IMR-90 (cell line): ENCODE data around the gene FAM171A1. TPM values are rescaled to one million over a fixed set of nuclear protein-coding genes. Genes with fewer than 3 reads are reported as not detected.

Source experiments
- ATAC-seq: fragments of 200-7000 bp; cut with Tn5 transposase; 2 replicates; pipeline ENCODE4 v1.9.1; 2020; ENCODE audit warnings: low read depth, mild to moderate bottlenecking, moderate library complexity
- BruUV-seq: library from RNA; stranded (reverse); fragments of 400-500 nt; replicated peaks from 2 replicates; lab custom pipeline; 2021; lab: Mats Ljungman, UMichigan
- CTCF ChIA-PET: fragments of 300-600 bp; formaldehyde crosslinking; extraction: SDS; loops from one replicate; lab custom pipeline; 2021; ENCODE audit warnings: antibody characterized with exemption; lab: Yijun Ruan, JAX
- POLR2A ChIA-PET: fragments of 300-600 bp; sonication (Branson Sonifier 250); formaldehyde crosslinking; loops from one replicate; lab custom pipeline; 2022; ENCODE audit warnings: antibody characterized with exemption; ENCODE audit not compliant: unreplicated experiment; lab: Charles Lee
- DNase-seq: peaks from one replicate; pipeline ENCODE4 v3.0.0; 2013
- H2AFZ ChIP-seq: replicated peaks from 2 replicates; pipeline ENCODE3; 2013; ENCODE audit warnings: low read length, mild to moderate bottlenecking; ENCODE audit not compliant: poor library complexity
- H2AK5ac ChIP-seq: 2 replicates; pipeline ENCODE4 v1.6.1; 2013; ENCODE audit warnings: low read depth, low read length, inconsistent platforms
- H2AK9ac ChIP-seq: replicated peaks from 2 replicates; pipeline ENCODE3; 2013; ENCODE audit warnings: mild to moderate bottlenecking, low read depth, low read length, moderate library complexity; ENCODE audit not compliant: poor library complexity
- H2BK120ac ChIP-seq: 2 replicates; pipeline ENCODE4 v1.6.1; 2013; ENCODE audit warnings: low read depth, low read length, inconsistent platforms
- H2BK15ac ChIP-seq: 3 replicates; pipeline ENCODE4 v1.6.1; 2013; ENCODE audit warnings: low read depth, low read length, inconsistent platforms
- H2BK20ac ChIP-seq: 2 replicates; pipeline ENCODE4 v1.6.1; 2013; ENCODE audit warnings: low read depth, mild to moderate bottlenecking, inconsistent platforms, low read length, moderate library complexity
- H2BK5ac ChIP-seq: 2 replicates; pipeline ENCODE4 v1.6.1; 2013; ENCODE audit warnings: mild to moderate bottlenecking, low read depth, low read length, inconsistent platforms; ENCODE audit not compliant: poor library complexity, severe bottlenecking
- H3K14ac ChIP-seq: replicated peaks from 2 replicates; pipeline ENCODE4 v1.6.1; 2013; ENCODE audit warnings: low read depth, low read length, inconsistent platforms
- H3K18ac ChIP-seq: 2 replicates; pipeline ENCODE4 v1.6.1; 2013; ENCODE audit warnings: low read depth, low read length, control low read depth
- H3K23ac ChIP-seq: 2 replicates; pipeline ENCODE4 v1.6.1; 2013; ENCODE audit warnings: low read depth, low read length, inconsistent platforms
- H3K27ac ChIP-seq: 2 replicates; pipeline ENCODE4 v1.5.1; 2013; ENCODE audit warnings: mild to moderate bottlenecking, control low read depth, low read length; ENCODE audit not compliant: insufficient read depth
- H3K27me3 ChIP-seq: 2 replicates; pipeline ENCODE4 v1.6.1; 2013; ENCODE audit warnings: low read length; ENCODE audit not compliant: control insufficient read depth, insufficient read depth
- H3K36me3 ChIP-seq: 2 replicates; pipeline ENCODE4 v1.6.1; 2013; ENCODE audit warnings: low read length, mixed read lengths; ENCODE audit not compliant: control insufficient read depth, insufficient read depth
- H3K4ac ChIP-seq: 2 replicates; pipeline ENCODE4 v1.6.1; 2013; ENCODE audit warnings: low read depth, low read length, inconsistent platforms
- H3K4me1 ChIP-seq: 2 replicates; pipeline ENCODE4 v1.6.1; 2013; ENCODE audit warnings: low read length, mixed read lengths; ENCODE audit not compliant: control insufficient read depth, insufficient read depth
- H3K4me2 ChIP-seq: 2 replicates; pipeline ENCODE4 v1.6.1; 2013; ENCODE audit warnings: low read depth, mild to moderate bottlenecking, control low read depth, low read length, moderate library complexity
- H3K4me3 ChIP-seq: 2 replicates; pipeline ENCODE4 v1.5.1; 2013; ENCODE audit warnings: low read depth, mild to moderate bottlenecking, control low read depth, low read length, moderate library complexity; ENCODE audit not compliant: insufficient read depth
- H3K56ac ChIP-seq: 2 replicates; pipeline ENCODE4 v1.6.1; 2013; ENCODE audit warnings: low read length, inconsistent platforms; ENCODE audit not compliant: insufficient read depth; ENCODE audit errors: extremely low read depth
- H3K79me1 ChIP-seq, 2 experiments: 2 replicates each; pipeline ENCODE4 v1.6.1; 2013; ENCODE audit warnings: low read length in 2 of 2, inconsistent platforms in 1 of 2, low read depth in 1 of 2
- H3K9ac ChIP-seq: 2 replicates; pipeline ENCODE4 v1.6.1; 2013; ENCODE audit warnings: low read depth, low read length, control low read depth
- H3K9me1 ChIP-seq: 2 replicates; pipeline ENCODE4 v1.6.1; 2013; ENCODE audit warnings: low read length, inconsistent platforms; ENCODE audit not compliant: insufficient read depth
- H3K9me3 ChIP-seq: 2 replicates; pipeline ENCODE4 v1.6.1; 2013; ENCODE audit warnings: low read length; ENCODE audit not compliant: control insufficient read depth, insufficient read depth
- H4K20me1 ChIP-seq: 2 replicates; pipeline ENCODE4 v1.6.1; 2013; ENCODE audit warnings: low read length, inconsistent platforms; ENCODE audit not compliant: insufficient read depth
- H4K5ac ChIP-seq: 2 replicates; pipeline ENCODE4 v1.6.1; 2013; ENCODE audit warnings: mild to moderate bottlenecking, low read depth, low read length, control low read depth
- H4K8ac ChIP-seq, 2 experiments: 2 replicates each; pipeline ENCODE4 v1.6.1; 2013; ENCODE audit warnings: low read depth in 2 of 2, low read length in 2 of 2, control low read depth in 1 of 2, inconsistent platforms in 1 of 2
- H4K91ac ChIP-seq: 2 replicates; pipeline ENCODE4 v1.6.1; 2013; ENCODE audit warnings: low read depth, low read length, inconsistent platforms; ENCODE audit not compliant: insufficient read depth
- BHLHE40 ChIP-seq: fragments of 150-350 bp; IDR thresholded peaks from 2 replicates; pipeline ENCODE4 v1.6.1; 2016; ENCODE audit warnings: mild to moderate bottlenecking, low read depth, low read length
- CEBPB ChIP-seq: IDR thresholded peaks from 2 replicates; pipeline ENCODE4 v1.6.1; 2012; ENCODE audit warnings: low read depth, low read length, improper control_type of control experiment
- CHD1 ChIP-seq: IDR thresholded peaks from 2 replicates; pipeline ENCODE4 v1.6.1; 2012; ENCODE audit warnings: low read depth, low read length, improper control_type of control experiment
- CTCF ChIP-seq: conservative IDR thresholded peaks from 2 replicates; pipeline ENCODE4 v1.5.1; 2012; ENCODE audit warnings: mild to moderate bottlenecking, low read depth, low read length, improper control_type of control experiment
- ELK1 ChIP-seq: fragments of 150-350 bp; IDR thresholded peaks from 2 replicates; pipeline ENCODE4 v1.6.1; 2016; ENCODE audit warnings: low read depth, mild to moderate bottlenecking, low read length, moderate library complexity, borderline replicate concordance
- FOS ChIP-seq: fragments of 150-350 bp; IDR thresholded peaks from 2 replicates; pipeline ENCODE4 v1.6.1; 2016; ENCODE audit warnings: low read depth, low read length
- MAFK ChIP-seq: IDR thresholded peaks from 2 replicates; pipeline ENCODE4 v1.6.1; 2012; ENCODE audit warnings: low read depth, low read length, improper control_type of control experiment
- MAZ ChIP-seq: IDR thresholded peaks from 2 replicates; pipeline ENCODE4 v1.6.1; 2012; ENCODE audit warnings: low read depth, mild to moderate bottlenecking, low read length, improper control_type of control experiment, moderate library complexity, borderline replicate concordance
- MXI1 ChIP-seq: IDR thresholded peaks from 2 replicates; pipeline ENCODE4 v1.6.1; 2012; ENCODE audit warnings: low read depth, mild to moderate bottlenecking, low read length, moderate library complexity, borderline replicate concordance
- NFE2L2 ChIP-seq: fragments of 150-350 bp; IDR thresholded peaks from 2 replicates; pipeline ENCODE4 v1.6.1; 2016; ENCODE audit warnings: low read depth, mild to moderate bottlenecking, low read length
- POLR2A ChIP-seq: IDR thresholded peaks from 2 replicates; pipeline ENCODE4 v1.6.1; 2012; ENCODE audit warnings: mild to moderate bottlenecking, low read depth, low read length
- RAD21 ChIP-seq: IDR thresholded peaks from 2 replicates; pipeline ENCODE4 v1.6.1; 2012; ENCODE audit warnings: low read length, improper control_type of control experiment
- RCOR1 ChIP-seq: IDR thresholded peaks from 2 replicates; pipeline ENCODE4 v1.6.1; 2012; ENCODE audit warnings: mild to moderate bottlenecking, low read length, improper control_type of control experiment; ENCODE audit not compliant: insufficient replicate concordance
- RFX5 ChIP-seq: IDR thresholded peaks from 2 replicates; pipeline ENCODE4 v1.8.0; 2012; ENCODE audit warnings: low read depth, mild to moderate bottlenecking, low read length, moderate library complexity
- SMC3 ChIP-seq: fragments of 150-350 bp; IDR thresholded peaks from 2 replicates; pipeline ENCODE4 v1.6.1; 2016; ENCODE audit warnings: low read depth, mild to moderate bottlenecking, antibody characterized with exemption, low read length, moderate library complexity
- USF2 ChIP-seq: fragments of 150-350 bp; IDR thresholded peaks from 2 replicates; pipeline ENCODE4 v1.6.1; 2017; ENCODE audit warnings: mild to moderate bottlenecking, antibody characterized with exemption, low read length, low read depth
- WGBS, 2 experiments: methylation state at CpG; one replicate each; pipeline versions ENCODE4 v1.1.5 to v1.1.7; 2013; ENCODE audit warnings: missing lambda C conversion rate in 2 of 2; ENCODE audit not compliant: insufficient read length in 1 of 2; ENCODE audit errors: extremely low coverage in 2 of 2; 5-methylcytosine and 5-hydroxymethylcytosine counted together
- dilution Hi-C: fragments of 300-500 bp; cut with HindIII; formaldehyde crosslinking; loops from one replicate; pipeline ENCODE4 v1.14.3; 2018; ENCODE audit warnings: low sequenced_read_pairs; ENCODE audit not compliant: unreplicated experiment
- in situ Hi-C: fragments of 300-500 bp; cut with MboI; formaldehyde crosslinking; loops from 3 replicates; pipeline ENCODE4 v1.14.3; 2019; ENCODE audit warnings: low sequenced_read_pairs, inconsistent platforms, mixed read lengths
- intact Hi-C: fragments of 100-400 bp; cut with micrococcal nuclease; formaldehyde crosslinking; loops from 2 replicates; pipeline ENCODE4 v1.10.0; 2022
- polyA plus RNA-seq, 3 experiments: library from polyadenylated mRNA; depleted of rRNA; stranded (reverse); fragments of >200 nt; gene quantifications; 2 replicates each; pipeline ENCODE4 v1.2.3, GENCODE V29; 2012; ENCODE audit warnings: low replicate concordance in 1 of 3
- total RNA-seq: library from RNA; depleted of rRNA; stranded (reverse); fragments of >200 nt; gene quantifications from 2 replicates; pipeline ENCODE4 v1.2.3, GENCODE V29; 2012

Gene FAM171A1
- total and polyA plus RNA-seq, 2 of the 4 experiments (the other 2 are of a cell fraction): 20.3 to 30.6 TPM

GRCh38 chr10:15342970-15343369 is 28.1 kb downstream of the FAM171A1 start:
- Histone ChIP-seq H4K20me1 (peaks cover 35% of the 10 kb centered on the region), H4K8ac (no peak overlapping the region), H3K18ac (no peak overlapping the region), H2BK5ac (no peak overlapping the region), H2AK5ac (no peak overlapping the region), H3K27me3 (peaks cover 5% of the 10 kb centered on the region; the same call in 1 of the 2 replicates), H2AK9ac (no peak overlapping the region), H3K4me3 (no peak overlapping the region), H4K5ac (no peak overlapping the region), H3K9me3 (no peaks in the 10 kb centered on the region), H3K36me3 (no peaks in the 10 kb centered on the region), H3K9ac (no peak overlapping the region), H3K4me1 (no peaks in the 10 kb centered on the region), H2BK20ac (no peak overlapping the region), H3K4me2 (no peak overlapping the region), H2AFZ (no peak overlapping the region), H3K23ac (no peak overlapping the region), H3K9me1 (no peaks in the 10 kb centered on the region; the same call in none of the 2 replicates), H3K79me1 (peaks cover 21 to 61% of the 10 kb centered on the region in 2 experiments), H3K56ac (no peak overlapping the region), H2BK15ac (no peak overlapping the region), H4K91ac (no peak overlapping the region), H3K27ac (no peak overlapping the region), H3K4ac (no peak overlapping the region), H3K14ac (no peak overlapping the region), H2BK120ac (no peak overlapping the region)
- no peak for ATAC-seq
- DNase-seq: no peak
- ChIA-PET CTCF (no interaction called here), POLR2A (no interaction called here)
- WGBS, 2 experiments: 100% methylated on average over 2 of the region's 3 CpGs; no CpG with 5 or more reads in 1 of the 2 experiments
- intact Hi-C loops: no loop called here
- dilution Hi-C loops: no loop called here
- no TSS peak for BruUV-seq
- TF ChIP-seq CTCF (no peak), CHD1 (no peak), CEBPB (no peak), RCOR1 (no peak), POLR2A (no peak), FOS (no peak), NFE2L2 (no peak), USF2 (no peak), RFX5 (no peak), ELK1 (no peak), MXI1 (no peak), RAD21 (no peak), BHLHE40 (no peak), MAZ (no peak), MAFK (no peak), SMC3 (no peak)
- in situ Hi-C loops: no loop called here
